Astrocyte of the spinal cord (primary cell): ENCODE measurements around the gene DNAJC4.
A peak's percentile ranks its signal among the peaks of the same experiment; 100 is the strongest.

Source experiments
- DNase-seq: peaks from one replicate; pipeline ENCODE4 v3.0.0; 2011; ENCODE audit warnings: low read depth, low spot score
- H3K4me3 ChIP-seq: 2 replicates; pipeline ENCODE4 v1.5.1; 2011; ENCODE audit warnings: low read depth, mild to moderate bottlenecking, low read length, moderate library complexity
- CTCF ChIP-seq: IDR thresholded peaks from 2 replicates; pipeline ENCODE4 v1.5.1; 2012; ENCODE audit warnings: low read depth, mild to moderate bottlenecking, low read length, inconsistent platforms
- in situ Hi-C: cut with HindIII; loops from 2 replicates; pipeline ENCODE4 v1.10.0; 2017; ENCODE audit warnings: low sequenced_read_pairs

The DNAJC4 gene

GRCh38 chr11:64251753-64252002 lies 21.3 kb downstream of the DNAJC4 start:
- in situ Hi-C loops, result no loop called here
- DNase-seq, result no peak
- peak overlapping the region; percentile 63 for H3K4me3 ChIP-seq
- no peak for TF ChIP-seq CTCF

GRCh38 chr11:64252003-64252872 lies 21.9 kb downstream of the DNAJC4 start:
- peak overlapping the region; percentile 63 for H3K4me3 ChIP-seq
- in situ Hi-C loops, result no loop called here
- peak; percentile 45 for TF ChIP-seq CTCF
- DNase-seq, result no peak

GRCh38 chr11:64253043-64253442 lies 22.7 kb downstream of the DNAJC4 start:
- no peak for DNase-seq
- TF ChIP-seq CTCF, result no peak
- in situ Hi-C loops, result no loop called here
- no peak overlapping the region for H3K4me3 ChIP-seq

GRCh38 chr11:64253481-64253880 lies 23.1 kb downstream of the DNAJC4 start:
- in situ Hi-C loops, result no loop called here
- H3K4me3 ChIP-seq, result no peak overlapping the region
- TF ChIP-seq CTCF, result no peak
- no peak for DNase-seq

GRCh38 chr11:64254326-64254725 lies 24.0 kb downstream of the DNAJC4 start:
- in situ Hi-C loops, result no loop called here
- no peak for TF ChIP-seq CTCF
- H3K4me3 ChIP-seq, result no peak overlapping the region
- no peak for DNase-seq

GRCh38 chr11:64255135-64256128 lies 25.1 kb downstream of the DNAJC4 start:
- no peak for TF ChIP-seq CTCF
- H3K4me3 ChIP-seq, result no peak overlapping the region
- no peak for DNase-seq
- in situ Hi-C loops, result no loop called here
